Measurements from ENCODE around the gene SFT2D3.

- TF ChIP-seq POLR2A (IDR thresholded peaks at IDR 0.05) (no peak), CTCF (IDR thresholded peaks at IDR 0.05) (no peak)
Observed at GRCh38 chr2:127754186-127754585, 52.9 kb downstream of the SFT2D3 start.

Data from esophagus squamous epithelium (tissue), 4 donors.